SU-DHL-6 (cell line): ENCODE data around the gene KRTAP4-8.
"Not testable (repeated sequence)": the region's sequence is repeated elsewhere in the genome, so short reads cannot be mapped to it uniquely, and the experiment has no call there.

Source experiments
- H2AFZ ChIP-seq: fragments of 200-600 bp; sonication (generic); 2 replicates; pipeline ENCODE4 v1.6.1; 2014; ENCODE audit warnings: low read depth, mild to moderate bottlenecking, moderate library complexity, mixed read lengths, antibody characterized with exemption, low read length; ENCODE audit not compliant: severe bottlenecking
- H3F3A ChIP-seq: fragments of 200-600 bp; shearing (Covaris generic); 2 replicates; pipeline ENCODE4 v1.6.0; 2016; ENCODE audit warnings: antibody characterized with exemption, mild to moderate bottlenecking; ENCODE audit not compliant: insufficient read depth
- H3K27ac ChIP-seq: fragments of 200-600 bp; sonication (generic); 2 replicates; pipeline ENCODE4 v1.5.1; 2016; ENCODE audit warnings: low read depth, mild to moderate bottlenecking, low read length, moderate library complexity, mixed read lengths
- H3K27me3 ChIP-seq: fragments of 200-600 bp; sonication (generic), shearing (Covaris generic); 2 replicates; pipeline ENCODE4 v1.6.0; 2014; ENCODE audit warnings: mild to moderate bottlenecking, low read length
- H3K36me3 ChIP-seq: fragments of 200-600 bp; sonication (generic); 2 replicates; pipeline ENCODE4 v1.6.1; 2014; ENCODE audit warnings: mild to moderate bottlenecking, low read length, mixed read lengths
- H3K4me2 ChIP-seq: fragments of 300-600, 200-600 bp; shearing (Covaris generic), sonication (generic); 2 replicates; pipeline ENCODE4 v1.6.0; 2014; ENCODE audit warnings: low read length, low read depth, mild to moderate bottlenecking; ENCODE audit not compliant: poor library complexity, severe bottlenecking
- H3K4me3 ChIP-seq: fragments of 200-600 bp; sonication (generic); 2 replicates; pipeline ENCODE4 v1.5.1; 2014; ENCODE audit warnings: antibody characterized with exemption, low read length, mild to moderate bottlenecking, mixed read lengths; ENCODE audit not compliant: insufficient read depth, poor library complexity, severe bottlenecking
- H3K79me2 ChIP-seq: fragments of 200-600 bp; sonication (generic); 2 replicates; pipeline ENCODE4 v1.6.1; 2014; ENCODE audit warnings: mild to moderate bottlenecking, low read length, moderate library complexity; ENCODE audit not compliant: insufficient read depth
- H3K9ac ChIP-seq: fragments of 200-600 bp; sonication (generic); 2 replicates; pipeline ENCODE4 v1.7.0; 2014; ENCODE audit warnings: mild to moderate bottlenecking, low read length
- H3K9me2 ChIP-seq: fragments of 200-600 bp; sonication (generic); replicated peaks from 2 replicates; pipeline ENCODE4 v1.6.1; 2014; ENCODE audit warnings: low read length; ENCODE audit not compliant: insufficient read depth
- H3K9me3 ChIP-seq: fragments of 200-600 bp; sonication (generic); 2 replicates; pipeline ENCODE4 v1.6.1; 2014; ENCODE audit warnings: low read length, mixed read lengths; ENCODE audit not compliant: insufficient read depth
- H4K20me1 ChIP-seq: fragments of 200-600 bp; sonication (generic); 2 replicates; pipeline ENCODE4 v1.6.1; 2014; ENCODE audit warnings: low read depth, mild to moderate bottlenecking, antibody characterized with exemption, low read length, moderate library complexity, mixed read lengths
- EZH2phosphoT487 ChIP-seq: fragments of 200-600 bp; sonication (generic), shearing (Covaris generic); conservative IDR thresholded peaks from 2 replicates; pipeline ENCODE4 v1.6.1; 2018; ENCODE audit warnings: mild to moderate bottlenecking, antibody characterized with exemption, low read length, moderate library complexity, mixed read lengths
- TF ChIP-seq, protein P1 (sequence below): fragments of 200-600 bp; sonication (generic); IDR thresholded peaks from one replicate; pipeline ENCODE4 v1.5.1; 2017; ENCODE audit warnings: antibody characterized with exemption, mild to moderate bottlenecking, low read length, moderate library complexity; ENCODE audit not compliant: insufficient read depth, poor library complexity, severe bottlenecking

KRTAP4-8 gene

DNA sequence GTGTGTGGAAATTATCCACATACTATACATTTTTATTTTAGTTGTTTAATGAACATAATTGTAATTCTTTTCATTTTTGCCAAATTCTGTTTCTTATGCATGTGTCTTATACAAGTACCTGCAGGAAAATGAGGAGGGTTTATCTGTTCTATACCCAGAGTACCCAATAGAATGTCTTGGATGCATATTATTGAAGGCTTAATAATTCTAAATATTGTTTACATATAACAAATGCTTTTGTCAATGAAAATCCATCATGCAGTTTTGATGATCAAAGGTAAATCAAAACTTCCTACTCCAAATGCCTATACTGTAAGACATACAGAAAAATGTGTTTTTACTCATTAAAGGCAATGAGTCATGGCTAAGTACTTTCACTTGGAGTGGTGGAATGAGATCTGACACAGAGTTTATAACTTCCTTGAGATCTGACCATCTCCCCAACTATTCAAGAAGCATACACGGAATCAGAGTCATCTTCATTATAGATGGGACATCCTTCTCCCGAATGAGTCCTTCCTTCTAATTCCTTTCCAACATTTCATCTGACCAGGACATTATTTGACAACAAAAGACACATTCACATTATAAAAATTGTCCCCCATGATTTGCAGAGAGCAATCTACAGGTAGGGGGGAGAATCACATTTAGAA, 6.6 kb upstream of the KRTAP4-8 start:
- H3K9me3 ChIP-seq, H3K79me2 ChIP-seq, H3K27ac ChIP-seq, H3K36me3 ChIP-seq, H3K27me3 ChIP-seq, H3F3A ChIP-seq, H3K9me2 ChIP-seq, H3K4me3 ChIP-seq, H3K9ac ChIP-seq, H4K20me1 ChIP-seq, H2AFZ ChIP-seq, H3K4me2 ChIP-seq: not testable (repeated sequence)

DNA sequence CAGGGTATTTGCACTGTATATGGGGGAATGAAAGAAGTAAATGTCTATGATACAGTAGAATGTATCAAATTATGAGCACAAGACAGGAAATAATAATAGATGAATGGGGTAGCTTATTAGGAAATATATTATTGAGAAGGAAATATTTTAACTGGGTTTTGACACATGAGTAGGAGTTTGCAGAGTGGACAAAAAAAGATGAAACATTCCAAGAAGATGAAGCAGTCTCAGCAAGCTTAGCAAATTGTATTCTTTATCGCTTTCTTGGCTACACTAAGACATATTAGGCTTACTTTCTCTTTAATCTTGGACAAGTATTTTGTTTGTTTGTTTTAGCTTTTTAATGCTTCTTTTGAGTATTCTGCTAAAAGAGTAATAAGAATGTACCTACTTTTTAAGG, 6.0 kb upstream of the KRTAP4-8 start:
- Histone ChIP-seq H3K36me3 (no peaks in the 10 kb centered on the region), H3K79me2 (no peaks in the 10 kb centered on the region), H3K9ac (no peak overlapping the region), H2AFZ (no peak overlapping the region), H4K20me1 (no peaks in the 10 kb centered on the region), H3K4me2 (no peak overlapping the region), H3K4me3 (no peak overlapping the region), H3K9me3 (no peaks in the 10 kb centered on the region), H3K27ac (no peak overlapping the region), H3K27me3 (no peaks in the 10 kb centered on the region), H3F3A (no peaks in the 10 kb centered on the region), H3K9me2 (no peaks in the 10 kb centered on the region)
- TF ChIP-seq, protein P1, sequence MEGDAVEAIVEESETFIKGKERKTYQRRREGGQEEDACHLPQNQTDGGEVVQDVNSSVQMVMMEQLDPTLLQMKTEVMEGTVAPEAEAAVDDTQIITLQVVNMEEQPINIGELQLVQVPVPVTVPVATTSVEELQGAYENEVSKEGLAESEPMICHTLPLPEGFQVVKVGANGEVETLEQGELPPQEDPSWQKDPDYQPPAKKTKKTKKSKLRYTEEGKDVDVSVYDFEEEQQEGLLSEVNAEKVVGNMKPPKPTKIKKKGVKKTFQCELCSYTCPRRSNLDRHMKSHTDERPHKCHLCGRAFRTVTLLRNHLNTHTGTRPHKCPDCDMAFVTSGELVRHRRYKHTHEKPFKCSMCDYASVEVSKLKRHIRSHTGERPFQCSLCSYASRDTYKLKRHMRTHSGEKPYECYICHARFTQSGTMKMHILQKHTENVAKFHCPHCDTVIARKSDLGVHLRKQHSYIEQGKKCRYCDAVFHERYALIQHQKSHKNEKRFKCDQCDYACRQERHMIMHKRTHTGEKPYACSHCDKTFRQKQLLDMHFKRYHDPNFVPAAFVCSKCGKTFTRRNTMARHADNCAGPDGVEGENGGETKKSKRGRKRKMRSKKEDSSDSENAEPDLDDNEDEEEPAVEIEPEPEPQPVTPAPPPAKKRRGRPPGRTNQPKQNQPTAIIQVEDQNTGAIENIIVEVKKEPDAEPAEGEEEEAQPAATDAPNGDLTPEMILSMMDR: no peak
- no peak for TF ChIP-seq EZH2phosphoT487

DNA sequence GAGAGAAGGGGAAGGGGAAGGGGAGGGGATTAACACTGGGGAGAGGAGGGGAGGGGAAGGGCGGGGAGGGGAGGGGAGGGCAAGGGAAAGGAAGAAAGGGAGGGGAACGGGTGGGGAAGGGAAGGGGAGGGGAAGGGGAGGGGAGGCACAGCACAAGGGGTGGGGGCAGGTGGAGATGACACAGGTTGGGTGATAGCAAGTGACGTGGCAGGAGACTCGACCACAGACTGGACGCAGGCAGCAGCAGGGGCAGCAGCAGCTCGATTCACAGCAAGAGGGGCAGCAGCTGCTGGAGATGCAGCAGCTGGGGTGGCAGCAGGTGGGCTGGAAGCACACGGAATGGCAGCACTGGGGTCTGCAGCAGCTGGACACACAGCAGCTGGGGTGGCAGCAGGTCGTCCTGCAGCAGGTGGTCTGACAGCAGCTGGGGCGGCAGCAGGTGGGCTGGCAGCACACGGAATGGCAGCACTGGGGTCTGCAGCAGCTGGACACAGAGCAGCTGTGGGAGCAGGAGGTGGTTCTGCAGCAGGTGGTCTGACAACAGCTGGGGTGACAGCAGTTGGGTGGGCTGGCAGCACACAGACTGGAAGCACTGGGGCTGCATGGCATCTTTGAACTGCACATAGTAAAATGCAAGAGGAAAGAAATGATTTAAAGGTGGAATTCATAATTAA, 3.8 kb upstream of the KRTAP4-8 start, which contains the start of gene KRTAP4-16:
Gene KRTAP4-16 (minus strand): TSS at position 624 of the 674 bp plus-strand sequence. CDS start 0 bp downstream, at position 624.
- Histone ChIP-seq H3K4me3 (no peak within 1 kb of the TSS), H3K9ac (no peak within 1 kb of the TSS), H3K9me3 (no peaks in the 10 kb centered on the region), H3K36me3 (no peaks in the 10 kb centered on the region), H3F3A (no peaks in the 10 kb centered on the region), H3K79me2 (no peaks in the 10 kb centered on the region), H3K27ac (no peak within 1 kb of the TSS), H3K9me2 (no peaks in the 10 kb centered on the region), H3K27me3 (no peaks in the 10 kb centered on the region), H3K4me2 (no peak within 1 kb of the TSS), H4K20me1 (no peaks in the 10 kb centered on the region), H2AFZ (no peak within 1 kb of the TSS)
- no peak for TF ChIP-seq EZH2phosphoT487
- TF ChIP-seq, protein P1: no peak

DNA sequence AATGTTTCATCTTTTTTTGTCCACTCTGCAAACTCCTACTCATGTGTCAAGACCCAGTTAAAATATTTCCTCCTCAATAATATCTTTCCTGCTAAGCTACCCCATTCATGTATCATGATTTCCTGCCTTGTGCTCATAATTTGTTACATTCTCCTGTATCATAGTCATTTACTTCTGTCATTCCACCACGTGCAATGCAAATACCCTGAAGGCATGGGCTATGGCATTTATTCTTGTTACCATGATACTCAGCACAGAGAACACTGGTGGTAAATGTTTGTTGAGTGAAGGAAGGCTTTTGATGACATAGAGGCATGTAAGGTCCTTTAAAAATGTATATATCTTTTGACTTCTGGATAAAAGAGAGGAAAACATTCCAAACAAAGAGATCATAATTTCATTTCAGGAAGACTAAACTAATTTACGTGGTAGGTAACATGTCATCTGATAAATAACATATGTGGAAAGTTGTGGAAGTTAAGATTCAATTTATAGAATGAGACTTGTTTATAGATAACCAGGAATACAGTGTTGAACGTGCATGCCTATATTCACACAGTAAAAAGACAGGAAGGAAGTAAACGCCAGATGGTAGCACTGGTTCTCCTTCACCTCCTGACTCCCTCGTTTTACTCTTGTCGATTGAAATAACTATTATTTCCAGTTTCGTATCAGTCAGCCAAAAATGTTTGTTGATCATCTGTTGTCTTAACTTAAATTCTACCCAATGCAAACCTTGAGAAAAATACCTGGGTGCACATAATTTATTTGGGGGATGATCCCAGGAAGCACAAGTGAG, 1.9 kb upstream of the KRTAP4-8 start:
- not testable (repeated sequence) for H3K27me3 ChIP-seq, H3K9me3 ChIP-seq, H3F3A ChIP-seq, H3K9ac ChIP-seq, H3K79me2 ChIP-seq, H3K4me2 ChIP-seq, H4K20me1 ChIP-seq, H2AFZ ChIP-seq, H3K27ac ChIP-seq, H3K36me3 ChIP-seq, H3K9me2 ChIP-seq, H3K4me3 ChIP-seq
